Fibroblast of villous mesenchyme (primary cell): ENCODE results near the gene NFYA. TPM values are rescaled to one million over a fixed set of nuclear protein-coding genes. Genes with fewer than 3 reads are reported as not detected.
A peak's percentile ranks its signal among the peaks of the same experiment; 100 is the strongest.

Experiments used
- DNase-seq: peaks from one replicate; pipeline ENCODE4 v3.0.0-alpha.2; 2010; ENCODE audit warnings: low read depth
- H3K4me3 ChIP-seq: 2 replicates; pipeline ENCODE4 v1.5.1; 2011; ENCODE audit warnings: low read depth, mild to moderate bottlenecking, low read length
- total RNA-seq: library from RNA; depleted of rRNA; stranded (reverse); fragments of >200 nt; gene quantifications from 2 replicates; pipeline ENCODE4 v1.2.3, GENCODE V29; 2012
- TF ChIP-seq, protein P1 (sequence below): IDR thresholded peaks from 2 replicates; pipeline ENCODE4 v1.5.1; 2012; ENCODE audit warnings: low read depth, mild to moderate bottlenecking, low read length; ENCODE audit not compliant: insufficient read depth

NFYA gene
- total RNA-seq, 1 donor: 10.4 TPM

DNA sequence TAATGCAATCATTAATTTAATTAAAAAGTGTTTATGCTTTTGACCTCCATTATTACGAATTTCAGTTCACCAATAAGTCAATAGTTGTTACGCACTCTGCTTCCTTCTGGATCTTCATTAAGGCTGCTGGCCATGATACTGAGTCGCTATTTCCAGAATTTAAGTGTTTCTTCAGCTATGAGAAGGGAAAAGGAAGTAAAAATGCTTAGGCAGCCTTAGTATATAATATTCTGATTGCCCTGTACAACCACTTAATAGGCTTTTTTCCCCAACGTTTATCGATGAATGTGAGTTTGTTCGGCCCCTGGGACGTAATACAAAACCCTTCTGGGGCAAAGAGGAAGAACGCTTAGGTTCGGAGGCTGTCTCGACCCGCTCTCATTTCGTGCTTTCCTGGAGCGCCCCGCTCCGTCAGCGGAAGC is 1.3 kb upstream of the NFYA start:
- TF ChIP-seq, protein P1, sequence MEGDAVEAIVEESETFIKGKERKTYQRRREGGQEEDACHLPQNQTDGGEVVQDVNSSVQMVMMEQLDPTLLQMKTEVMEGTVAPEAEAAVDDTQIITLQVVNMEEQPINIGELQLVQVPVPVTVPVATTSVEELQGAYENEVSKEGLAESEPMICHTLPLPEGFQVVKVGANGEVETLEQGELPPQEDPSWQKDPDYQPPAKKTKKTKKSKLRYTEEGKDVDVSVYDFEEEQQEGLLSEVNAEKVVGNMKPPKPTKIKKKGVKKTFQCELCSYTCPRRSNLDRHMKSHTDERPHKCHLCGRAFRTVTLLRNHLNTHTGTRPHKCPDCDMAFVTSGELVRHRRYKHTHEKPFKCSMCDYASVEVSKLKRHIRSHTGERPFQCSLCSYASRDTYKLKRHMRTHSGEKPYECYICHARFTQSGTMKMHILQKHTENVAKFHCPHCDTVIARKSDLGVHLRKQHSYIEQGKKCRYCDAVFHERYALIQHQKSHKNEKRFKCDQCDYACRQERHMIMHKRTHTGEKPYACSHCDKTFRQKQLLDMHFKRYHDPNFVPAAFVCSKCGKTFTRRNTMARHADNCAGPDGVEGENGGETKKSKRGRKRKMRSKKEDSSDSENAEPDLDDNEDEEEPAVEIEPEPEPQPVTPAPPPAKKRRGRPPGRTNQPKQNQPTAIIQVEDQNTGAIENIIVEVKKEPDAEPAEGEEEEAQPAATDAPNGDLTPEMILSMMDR: peak; percentile 7
- DNase-seq: no peak
- H3K4me3 ChIP-seq: peak overlapping the region; percentile 88

DNA sequence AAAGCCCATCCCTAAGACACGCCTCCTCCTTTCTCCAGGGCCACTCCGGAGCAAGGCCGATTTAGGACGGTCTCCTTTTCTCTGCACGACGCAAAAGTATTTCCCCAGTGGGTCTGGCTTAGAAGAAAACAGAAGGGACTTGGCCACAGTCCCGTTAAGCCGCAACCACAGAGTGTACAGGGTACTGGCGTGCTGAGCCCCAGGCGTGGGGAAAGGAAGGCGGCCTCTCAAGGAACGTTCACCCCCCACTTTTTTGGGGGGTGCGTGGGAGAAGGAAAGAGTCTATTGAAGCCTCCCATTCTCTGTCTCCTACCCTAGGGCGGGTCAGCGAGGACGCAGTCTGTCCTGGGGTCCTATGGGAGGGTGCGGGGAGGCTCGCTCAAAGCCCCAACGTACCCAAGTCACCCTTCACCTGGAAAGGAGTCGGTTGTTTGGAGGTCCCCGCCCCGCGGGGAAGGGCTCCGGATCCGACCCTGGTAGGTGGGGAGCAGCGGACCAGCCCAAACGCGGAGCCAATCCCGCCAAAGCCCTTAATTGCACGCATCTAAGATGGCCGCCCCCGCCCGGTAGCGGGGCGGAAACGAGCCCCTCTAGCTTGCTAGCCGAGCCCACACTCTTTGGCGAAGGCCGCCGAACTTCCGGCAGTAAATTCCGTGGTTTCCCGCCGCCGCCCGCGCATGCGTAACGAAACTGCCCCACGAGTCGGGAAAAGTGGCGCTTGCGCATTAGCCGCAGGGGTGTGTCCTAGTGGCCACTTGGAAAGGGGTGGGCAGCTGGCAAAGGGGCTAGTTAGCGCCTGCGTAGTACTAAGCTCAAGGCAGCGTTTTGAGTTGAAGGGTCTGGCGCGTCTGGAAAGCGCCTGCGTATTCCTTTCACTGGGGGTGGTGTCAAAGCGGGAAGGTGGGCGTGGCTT is 595 bp upstream of the NFYA start, which contains the start of gene OARD1:
TSS of gene OARD1 (minus strand) at position 434 of the 913 bp plus-strand sequence. CDS start 722 bp downstream, outside the sequence.
- DNase-seq: peak; percentile 85

DNA sequence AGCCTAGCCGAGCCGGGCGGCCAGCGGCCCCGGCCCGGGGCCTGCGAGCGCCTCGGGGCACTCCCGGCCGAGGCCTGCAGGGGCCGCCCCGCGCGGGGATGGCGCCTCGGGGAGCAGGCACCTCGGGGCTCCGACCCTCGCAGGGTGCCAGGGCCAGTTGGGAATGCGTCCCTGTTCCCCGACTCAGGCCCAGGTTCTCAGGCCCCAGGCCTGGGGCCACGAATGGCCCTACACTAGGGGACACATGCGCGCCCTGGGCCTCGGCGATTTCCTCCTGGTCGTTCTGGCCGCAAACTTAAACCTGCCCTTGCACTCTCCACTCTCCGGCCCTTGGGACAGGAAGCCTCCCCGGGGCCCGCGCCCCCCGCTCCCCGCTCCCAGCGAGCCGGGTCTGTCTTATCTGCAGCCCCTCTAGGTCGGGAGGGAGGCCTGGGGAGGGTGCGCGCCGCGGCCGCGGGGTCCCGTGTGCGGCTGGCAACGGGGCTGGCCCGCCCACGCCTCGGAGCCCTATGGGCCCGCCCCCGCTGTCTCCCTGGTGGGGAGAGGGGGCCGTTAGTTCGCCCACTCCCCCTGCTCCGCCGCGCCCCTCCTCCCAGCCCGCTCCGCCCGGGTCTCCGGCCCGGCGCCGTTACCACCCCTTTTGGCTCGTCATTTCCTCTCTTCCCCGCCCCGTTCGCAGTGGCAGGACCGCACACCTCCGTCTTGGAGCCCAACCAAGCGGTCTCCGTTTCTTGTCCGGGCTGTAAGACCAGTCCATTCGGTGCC is 611 bp downstream of the NFYA start:
- DNase-seq: peak; percentile 79
- TF ChIP-seq, protein P1: peak; percentile 26
- H3K4me3 ChIP-seq: peak overlapping the region; percentile 88

More for the DNA sequence above, 595 bp upstream of the NFYA start, which contains the start of gene OARD1:
- TF ChIP-seq, protein P1: no peak
- H3K4me3 ChIP-seq: peak within 1 kb of the TSS; percentile 88

DNA sequence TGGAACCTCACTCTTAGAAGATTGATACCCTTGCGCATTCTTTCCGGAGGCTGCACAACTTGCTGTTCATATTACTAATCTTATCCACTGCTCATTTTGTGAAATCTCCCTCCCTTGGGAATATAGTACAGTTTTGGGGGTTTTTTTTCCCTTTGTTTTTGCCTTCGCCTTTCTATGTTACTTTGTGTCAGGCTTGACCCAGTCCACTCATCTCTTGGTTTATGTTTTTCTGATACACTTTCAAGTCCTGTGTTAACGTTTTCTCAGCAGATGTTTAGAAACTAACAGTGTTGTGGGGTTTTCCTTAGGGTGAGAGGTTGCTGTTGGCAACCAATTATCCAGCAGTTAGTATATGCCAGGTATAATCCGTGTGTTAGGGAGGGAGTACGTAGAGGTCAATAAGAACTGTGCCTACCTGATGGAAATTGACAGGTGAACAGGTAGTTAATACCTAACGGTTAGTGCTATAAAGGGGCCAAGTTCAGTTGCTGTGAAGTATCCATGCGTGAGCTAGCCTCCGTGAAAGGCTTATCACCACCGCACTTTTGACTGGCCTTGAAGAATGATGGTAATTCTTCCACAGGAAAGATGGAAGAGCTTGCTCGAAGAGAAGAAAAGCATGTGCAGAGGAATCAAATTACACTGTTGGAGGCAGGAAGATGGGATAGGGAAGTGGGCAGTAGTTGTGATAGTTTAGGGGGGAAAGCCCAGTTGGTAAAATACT is 1.4 kb downstream of the NFYA start:
- TF ChIP-seq, protein P1: no peak
- H3K4me3 ChIP-seq: peak overlapping the region; percentile 88
- peak; percentile 56 for DNase-seq

DNA sequence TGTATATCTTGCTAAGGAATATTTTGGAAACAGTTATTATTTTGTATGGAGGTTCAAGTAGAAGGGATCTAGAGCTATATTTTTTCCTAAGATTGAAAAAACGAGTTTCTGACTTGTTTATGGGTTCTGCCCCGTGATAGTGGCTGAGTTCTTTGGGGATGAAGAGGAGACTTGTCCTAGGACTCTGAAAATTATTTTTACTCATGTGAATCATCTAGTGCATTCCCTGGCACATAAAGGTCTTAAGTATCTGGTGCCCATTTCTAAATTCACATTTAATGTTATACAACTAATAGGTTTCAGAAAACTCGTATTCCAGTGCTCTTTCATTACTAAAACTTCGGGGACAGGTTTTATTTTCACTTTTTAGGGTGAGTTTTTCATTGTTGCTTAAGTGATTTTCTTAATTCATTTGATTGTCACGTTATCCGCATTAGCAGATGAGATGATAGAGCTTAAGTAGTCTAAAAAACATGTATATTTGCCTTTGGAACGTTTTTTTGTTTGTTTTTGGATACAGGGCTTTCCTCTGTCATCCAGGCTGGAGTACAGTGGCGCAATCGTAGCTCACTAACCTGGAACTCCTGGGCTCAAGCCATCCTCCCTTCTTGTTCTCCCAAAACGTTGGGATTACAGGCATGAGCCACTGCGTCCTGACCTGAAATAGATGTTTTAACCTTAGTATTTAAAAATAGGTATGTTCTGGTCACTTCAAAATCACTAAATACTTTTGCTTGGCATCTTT is 2.1 kb downstream of the NFYA start:
- no peak for DNase-seq
- TF ChIP-seq, protein P1: no peak
- H3K4me3 ChIP-seq: peak overlapping the region; percentile 88
